Trophoblast cell (in vitro differentiated cells and primary cell): ENCODE measurements around the gene F2RL3.

ENCODE experiments used
- DNase-seq, 2 donors: peaks; one replicate each; pipeline ENCODE4 v3.0.0-alpha.2; 2016
- H2AFZ ChIP-seq: 2 replicates; pipeline ENCODE4 v1.6.1; 2013; ENCODE audit warnings: low read length, moderate library complexity, mild to moderate bottlenecking; ENCODE audit not compliant: insufficient read depth, poor library complexity
- H2AK5ac ChIP-seq: 2 replicates; pipeline ENCODE4 v1.6.1; 2013; ENCODE audit warnings: mild to moderate bottlenecking, low read length
- H2BK120ac ChIP-seq: 2 replicates; pipeline ENCODE4 v1.6.1; 2013; ENCODE audit warnings: low read length, mild to moderate bottlenecking, moderate library complexity; ENCODE audit not compliant: insufficient read depth, poor library complexity
- H2BK12ac ChIP-seq: 2 replicates; pipeline ENCODE4 v1.6.1; 2013; ENCODE audit warnings: mild to moderate bottlenecking, low read length, moderate library complexity
- H2BK5ac ChIP-seq: 2 replicates; pipeline ENCODE4 v1.6.1; 2013; ENCODE audit warnings: low read length, low read depth, moderate library complexity, mild to moderate bottlenecking; ENCODE audit not compliant: poor library complexity
- H3K14ac ChIP-seq: 2 replicates; pipeline ENCODE4 v1.6.1; 2013; ENCODE audit warnings: mild to moderate bottlenecking, low read length
- H3K18ac ChIP-seq: 2 replicates; pipeline ENCODE4 v1.6.1; 2013; ENCODE audit warnings: mild to moderate bottlenecking, low read length
- H3K23ac ChIP-seq: 2 replicates; pipeline ENCODE4 v1.6.1; 2013; ENCODE audit warnings: low read length
- H3K27ac ChIP-seq: 2 replicates; pipeline ENCODE4 v1.5.1; 2013; ENCODE audit warnings: low read depth, mild to moderate bottlenecking, inconsistent platforms, low read length, moderate library complexity
- H3K27me3 ChIP-seq: 2 replicates; pipeline ENCODE4 v1.6.1; 2013; ENCODE audit warnings: inconsistent platforms, mild to moderate bottlenecking, low read length, moderate library complexity; ENCODE audit not compliant: insufficient read depth
- H3K36me3 ChIP-seq, 2 experiments: 1 replicate in 1 of 2; 2 replicates in 1 of 2; pipeline ENCODE4 v1.6.1; 2013; ENCODE audit warnings: low read length in 2 of 2, mild to moderate bottlenecking in 2 of 2, moderate library complexity in 1 of 2; ENCODE audit not compliant: insufficient read depth in 2 of 2, control insufficient read depth in 1 of 2
- H3K4ac ChIP-seq: 2 replicates; pipeline ENCODE4 v1.6.1; 2013; ENCODE audit warnings: low read depth, mild to moderate bottlenecking, low read length, moderate library complexity
- H3K4me1 ChIP-seq, 2 experiments: 1 replicate in 1 of 2; 2 replicates in 1 of 2; pipeline ENCODE4 v1.6.1; 2013; ENCODE audit warnings: low read length in 2 of 2, mild to moderate bottlenecking in 2 of 2, moderate library complexity in 1 of 2; ENCODE audit not compliant: insufficient read depth in 2 of 2, control insufficient read depth in 1 of 2
- H3K4me2 ChIP-seq: 2 replicates; pipeline ENCODE4 v1.6.1; 2013; ENCODE audit warnings: inconsistent platforms, mild to moderate bottlenecking, low read length, moderate library complexity
- H3K4me3 ChIP-seq: 2 replicates; pipeline ENCODE4 v1.5.1; 2013; ENCODE audit warnings: mild to moderate bottlenecking, low read depth, low read length, inconsistent platforms
- H3K79me1 ChIP-seq: one replicate; pipeline ENCODE4 v1.6.1; 2013; ENCODE audit warnings: low read length
- H3K79me2 ChIP-seq: 2 replicates; pipeline ENCODE4 v1.6.1; 2013; ENCODE audit warnings: low read length, mild to moderate bottlenecking; ENCODE audit not compliant: control insufficient read depth, insufficient read depth, poor library complexity
- H3K9ac ChIP-seq: 2 replicates; pipeline ENCODE4 v1.6.1; 2013; ENCODE audit warnings: mild to moderate bottlenecking, low read length
- H3K9me3 ChIP-seq: 2 replicates; pipeline ENCODE4 v1.6.1; 2013; ENCODE audit warnings: low read depth, mild to moderate bottlenecking, control low read depth, inconsistent platforms, low read length; ENCODE audit not compliant: insufficient read depth
- H4K12ac ChIP-seq: 2 replicates; pipeline ENCODE4 v1.6.1; 2013; ENCODE audit warnings: low read depth, mild to moderate bottlenecking, low read length, moderate library complexity
- H4K8ac ChIP-seq: 2 replicates; pipeline ENCODE4 v1.6.1; 2013; ENCODE audit warnings: low read depth, mild to moderate bottlenecking, low read length, moderate library complexity
- H4K91ac ChIP-seq: one replicate; pipeline ENCODE4 v1.6.1; 2013; ENCODE audit warnings: low read depth, mild to moderate bottlenecking, low read length, moderate library complexity
- WGBS: extraction: QIAGEN DNeasy Blood & Tissue Kit; methylation state at CpG from one replicate; pipeline ENCODE4 v1.1.7; 2013; ENCODE audit warnings: missing lambda C conversion rate; ENCODE audit not compliant: insufficient read length, insufficient coverage; ENCODE audit errors: extremely low coverage; 5-methylcytosine and 5-hydroxymethylcytosine counted together

The F2RL3 gene

DNA sequence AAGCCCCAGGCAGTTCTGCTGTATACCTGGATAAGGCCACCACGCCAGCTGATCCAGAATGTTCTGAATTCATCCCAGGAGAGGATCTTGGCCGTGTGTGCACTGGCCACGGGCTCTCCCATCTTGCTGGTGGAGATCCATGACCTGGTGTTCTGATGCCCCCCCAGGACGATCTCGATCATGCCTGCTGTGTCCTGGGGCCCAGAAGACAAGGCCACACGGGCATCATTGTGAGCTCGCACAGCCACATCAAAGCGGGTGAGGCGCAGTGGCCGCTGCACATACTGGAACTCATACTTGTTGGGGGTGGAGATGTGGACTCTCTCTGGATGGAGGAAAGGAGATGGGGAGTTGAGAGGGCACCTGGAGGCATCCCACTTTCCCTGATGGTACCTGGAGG lies 40.1 kb downstream of the F2RL3 start:
- DNase-seq = no peak
- Histone ChIP-seq H4K12ac (no peak overlapping the region), H2BK5ac (no peak overlapping the region), H3K18ac (no peak overlapping the region), H3K9me3 (peaks cover 29% of the 10 kb centered on the region), H2AK5ac (no peak overlapping the region), H3K27ac (no peak overlapping the region), H3K23ac (no peak overlapping the region), H3K4me2 (no peak overlapping the region), H3K14ac (no peak overlapping the region), H3K79me2 (no peaks in the 10 kb centered on the region), H2AFZ (no peak overlapping the region), H3K4me1 (no peaks in the 10 kb centered on the region), H3K4ac (no peak overlapping the region), H2BK12ac (no peak overlapping the region), H3K4me3 (no peak overlapping the region), H4K91ac (no peak overlapping the region), H3K9ac (no peak overlapping the region), H2BK120ac (no peak overlapping the region), H3K36me3 (no peaks in the 10 kb centered on the region), H3K27me3 (no peaks in the 10 kb centered on the region), H4K8ac (no peak overlapping the region), H3K79me1 (no peaks in the 10 kb centered on the region)
- no CpG with 5 or more reads among the region's 10 CpGs for WGBS

GRCh38 chr19:16930753-16931152 lies 42.0 kb downstream of the F2RL3 start:
- H3K36me3 ChIP-seq = no peaks in the 10 kb centered on the region
- no peak overlapping the region for H3K4ac ChIP-seq
- no peak overlapping the region for H2BK120ac ChIP-seq
- no peak overlapping the region for H2AK5ac ChIP-seq
- no peak overlapping the region for H2AFZ ChIP-seq
- no peak overlapping the region for H4K91ac ChIP-seq
- no peak overlapping the region for H3K23ac ChIP-seq
- H3K27me3 ChIP-seq = no peaks in the 10 kb centered on the region
- no peak overlapping the region for H3K9ac ChIP-seq
- no peak overlapping the region for H3K4me2 ChIP-seq
- H3K79me1 ChIP-seq = no peaks in the 10 kb centered on the region
- no peak overlapping the region for H3K27ac ChIP-seq
- DNase-seq = no peak
- H2BK5ac ChIP-seq = no peak overlapping the region
- no peak overlapping the region for H4K12ac ChIP-seq
- no peak overlapping the region for H3K18ac ChIP-seq
- no peak overlapping the region for H3K4me3 ChIP-seq
- no peaks in the 10 kb centered on the region for H3K79me2 ChIP-seq
- no peaks in the 10 kb centered on the region for H3K4me1 ChIP-seq
- no peak overlapping the region for H3K14ac ChIP-seq
- H2BK12ac ChIP-seq = no peak overlapping the region
- no peak overlapping the region for H4K8ac ChIP-seq
- peaks cover 24% of the 10 kb centered on the region for H3K9me3 ChIP-seq
- no CpG with 5 or more reads among the region's 5 CpGs for WGBS

DNA sequence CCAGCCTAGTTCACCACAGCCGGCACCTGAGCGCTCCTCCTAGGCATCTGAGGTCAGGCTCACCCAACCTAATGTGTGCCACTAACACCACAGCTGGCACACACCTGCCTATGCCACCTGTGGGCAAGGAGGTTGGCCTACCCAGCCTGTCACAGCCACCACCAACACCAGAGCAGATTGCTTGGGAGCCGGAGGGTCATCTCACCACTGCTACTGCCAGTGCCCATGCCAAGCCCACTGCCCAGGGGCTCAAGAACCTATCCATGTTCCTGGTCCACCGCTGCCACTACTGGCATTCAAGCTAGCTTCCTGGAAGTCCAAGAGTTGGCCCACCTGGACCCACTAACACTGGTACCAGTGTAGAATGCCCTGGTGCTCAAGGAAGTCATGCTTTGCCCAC lies 42.5 kb downstream of the F2RL3 start:
- no peak overlapping the region for H3K18ac ChIP-seq
- H3K4me2 ChIP-seq = no peak overlapping the region
- no peak overlapping the region for H3K14ac ChIP-seq
- no peak overlapping the region for H4K8ac ChIP-seq
- H2BK5ac ChIP-seq = no peak overlapping the region
- no peak overlapping the region for H2AFZ ChIP-seq
- no peak overlapping the region for H4K12ac ChIP-seq
- peaks cover 25% of the 10 kb centered on the region for H3K9me3 ChIP-seq
- no peak overlapping the region for H3K23ac ChIP-seq
- H2BK120ac ChIP-seq = no peak overlapping the region
- H4K91ac ChIP-seq = no peak overlapping the region
- no peak overlapping the region for H2AK5ac ChIP-seq
- H3K9ac ChIP-seq = no peak overlapping the region
- H3K4ac ChIP-seq = no peak overlapping the region
- no peaks in the 10 kb centered on the region for H3K4me1 ChIP-seq
- no peaks in the 10 kb centered on the region for H3K79me1 ChIP-seq
- H3K27me3 ChIP-seq = no peaks in the 10 kb centered on the region
- H3K36me3 ChIP-seq = no peaks in the 10 kb centered on the region
- H3K79me2 ChIP-seq = no peaks in the 10 kb centered on the region
- H3K4me3 ChIP-seq = no peak overlapping the region
- no peak for DNase-seq
- no peak overlapping the region for H3K27ac ChIP-seq
- H2BK12ac ChIP-seq = no peak overlapping the region
- WGBS = no CpG with 5 or more reads among the region's 4 CpGs

GRCh38 chr19:16934489-16934888 lies 45.7 kb downstream of the F2RL3 start:
- H3K27me3 ChIP-seq = no peaks in the 10 kb centered on the region
- no peaks in the 10 kb centered on the region for H3K79me2 ChIP-seq
- no peak overlapping the region for H2BK5ac ChIP-seq
- no peak overlapping the region for H4K8ac ChIP-seq
- H3K9me3 ChIP-seq = peaks cover 15% of the 10 kb centered on the region
- no peak overlapping the region for H4K12ac ChIP-seq
- no peak overlapping the region for H3K4me3 ChIP-seq
- no peak overlapping the region for H3K23ac ChIP-seq
- H4K91ac ChIP-seq = no peak overlapping the region
- no peak for DNase-seq
- no peak overlapping the region for H2AFZ ChIP-seq
- no peak overlapping the region for H3K14ac ChIP-seq
- H3K4me2 ChIP-seq = no peak overlapping the region
- H3K27ac ChIP-seq = no peak overlapping the region
- no peaks in the 10 kb centered on the region for H3K36me3 ChIP-seq
- no CpG with 5 or more reads among the region's 1 CpG for WGBS
- H2BK12ac ChIP-seq = no peak overlapping the region
- H3K4me1 ChIP-seq = no peaks in the 10 kb centered on the region
- no peak overlapping the region for H2AK5ac ChIP-seq
- H3K18ac ChIP-seq = no peak overlapping the region
- no peaks in the 10 kb centered on the region for H3K79me1 ChIP-seq
- no peak overlapping the region for H2BK120ac ChIP-seq
- H3K9ac ChIP-seq = no peak overlapping the region
- H3K4ac ChIP-seq = no peak overlapping the region
